Measurements from ENCODE around the gene LLGL2.

Gene LLGL2

DNA sequence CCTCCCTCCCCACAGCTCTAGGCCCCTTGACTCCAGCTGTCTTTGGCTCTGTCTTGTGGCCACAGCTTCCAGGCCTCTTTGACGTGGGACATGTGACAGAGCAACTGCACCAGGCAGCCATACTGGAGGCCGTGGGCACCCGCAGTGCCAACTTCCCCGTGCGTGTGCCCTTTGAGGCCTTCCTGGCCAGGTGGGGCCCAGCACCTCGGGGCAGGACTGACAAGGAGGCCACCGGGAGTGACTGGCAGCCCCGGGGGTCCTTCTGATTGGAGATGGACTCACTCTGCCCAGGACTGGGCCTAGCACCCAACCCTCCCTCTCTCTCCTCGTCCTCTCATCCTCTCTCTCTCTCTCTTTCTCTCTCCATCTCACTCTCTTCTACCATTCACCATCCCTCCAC is 77.6 kb downstream of the LLGL2 start:
- TF ChIP-seq CTBP1 (IDR thresholded peaks at IDR 0.05; ENCODE audit: borderline replicate concordance), result no peak
- TF ChIP-seq FOXM1 (IDR thresholded peaks at IDR 0.05; ENCODE audit: borderline replicate concordance), result no peak
- TF ChIP-seq HDGF (IDR thresholded peaks at IDR 0.05; ENCODE audit: borderline replicate concordance), result no peak
- no peak for TF ChIP-seq BHLHE40 (IDR thresholded peaks at IDR 0.05; ENCODE audit: borderline replicate concordance)
- no peak for TF ChIP-seq ZNF384 (IDR thresholded peaks at IDR 0.05)
- no peak for TF ChIP-seq LEF1 (IDR thresholded peaks at IDR 0.05; ENCODE audit: borderline replicate concordance)
- TF ChIP-seq ARNT (IDR thresholded peaks at IDR 0.05), result no peak
- TF ChIP-seq TARDBP (IDR thresholded peaks at IDR 0.05), result no peak
- TF ChIP-seq SUZ12 (IDR thresholded peaks at IDR 0.05), result no peak
- no peak for TF ChIP-seq NFRKB (IDR thresholded peaks at IDR 0.05)
- no peak for TF ChIP-seq ELF4 (IDR thresholded peaks at IDR 0.05)
- TF ChIP-seq SP1 (IDR thresholded peaks at IDR 0.05), result no peak
- ChIA-PET POLR2A (no interaction called here), CTCF (interaction anchor here (1.0 to 3.5 kb wide), 3 partner anchors 13 to 147 kb away, joined by 3 to 26 read pairs (median 6); no protein-coding TSS in a partner anchor)
- DNase-seq (ENCODE audit: extremely low spot score), result no peak

- ChIA-PET CTCF (interaction anchor here (0.7 to 1.4 kb wide), 2 partner anchors 11 to 146 kb away, joined by 3 to 6 read pairs; no protein-coding TSS in a partner anchor), POLR2A (no interaction called here)
- no peak for DNase-seq (ENCODE audit: extremely low spot score)
- TF ChIP-seq ELF4 (IDR thresholded peaks at IDR 0.05) (no peak), LEF1 (IDR thresholded peaks at IDR 0.05; ENCODE audit: borderline replicate concordance) (no peak), BHLHE40 (IDR thresholded peaks at IDR 0.05; ENCODE audit: borderline replicate concordance) (no peak), CTBP1 (IDR thresholded peaks at IDR 0.05; ENCODE audit: borderline replicate concordance) (no peak), ZNF384 (IDR thresholded peaks at IDR 0.05) (no peak)
Measured at GRCh38 chr17:75604034-75604695, 78.7 kb downstream of the LLGL2 start.

DNA sequence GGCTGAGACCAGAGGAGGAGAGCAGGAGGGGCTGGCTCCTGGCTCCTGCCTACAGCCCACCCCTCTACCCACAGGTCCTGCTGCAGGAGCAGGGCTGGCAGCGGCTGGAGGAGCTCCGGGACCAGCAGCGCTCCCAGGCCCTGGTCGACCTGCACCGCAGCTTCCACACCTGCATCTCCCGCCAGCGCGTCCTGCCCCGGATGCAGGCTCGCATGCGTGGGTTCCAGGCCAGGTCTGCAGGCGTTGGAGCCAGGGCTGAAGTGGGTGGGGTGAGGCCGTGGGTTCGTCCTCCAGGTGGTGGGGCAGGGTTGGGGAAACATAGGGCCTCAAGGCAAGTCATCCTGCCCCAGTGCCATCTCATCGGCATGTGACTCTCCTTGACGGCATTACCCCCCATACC is 80.3 kb downstream of the LLGL2 start:
- CTCF ChIA-PET, result no interaction called here
- TF ChIP-seq FOXA1 (IDR thresholded peaks at IDR 0.05) (no peak), ELF4 (IDR thresholded peaks at IDR 0.05) (no peak), SP1 (IDR thresholded peaks at IDR 0.05) (no peak), L3MBTL2 (conservative IDR thresholded peaks at IDR 0.05) (no peak), LEF1 (IDR thresholded peaks at IDR 0.05; ENCODE audit: borderline replicate concordance) (no peak), SUZ12 (IDR thresholded peaks at IDR 0.05) (no peak), PKNOX1 (IDR thresholded peaks at IDR 0.05) (no peak), ARNT (IDR thresholded peaks at IDR 0.05) (no peak), HDGF (IDR thresholded peaks at IDR 0.05; ENCODE audit: borderline replicate concordance) (no peak), TARDBP (IDR thresholded peaks at IDR 0.05) (no peak)
- no peak for DNase-seq (ENCODE audit: extremely low spot score)
- POLR2A ChIA-PET, result no interaction called here

GRCh38 chr17:75607086-75607485 is 81.6 kb downstream of the LLGL2 start:
- no peak for TF ChIP-seq FOXK2 (IDR thresholded peaks at IDR 0.05)
- TF ChIP-seq TARDBP (IDR thresholded peaks at IDR 0.05), result no peak
- no peak for TF ChIP-seq NFRKB (IDR thresholded peaks at IDR 0.05)
- TF ChIP-seq SP1 (IDR thresholded peaks at IDR 0.05), result no peak
- TF ChIP-seq ELF4 (IDR thresholded peaks at IDR 0.05), result no peak
- TF ChIP-seq CTBP1 (IDR thresholded peaks at IDR 0.05; ENCODE audit: borderline replicate concordance), result no peak
- no peak for TF ChIP-seq ARNT (IDR thresholded peaks at IDR 0.05)
- no peak for TF ChIP-seq ZNF384 (IDR thresholded peaks at IDR 0.05)
- TF ChIP-seq FOXM1 (IDR thresholded peaks at IDR 0.05; ENCODE audit: borderline replicate concordance), result no peak
- no peak for TF ChIP-seq LEF1 (IDR thresholded peaks at IDR 0.05; ENCODE audit: borderline replicate concordance)
- no peak for TF ChIP-seq FOXA1 (IDR thresholded peaks at IDR 0.05)
- TF ChIP-seq HDGF (IDR thresholded peaks at IDR 0.05; ENCODE audit: borderline replicate concordance), result no peak
- no peak for TF ChIP-seq SUZ12 (IDR thresholded peaks at IDR 0.05)
- no peak for TF ChIP-seq BHLHE40 (IDR thresholded peaks at IDR 0.05; ENCODE audit: borderline replicate concordance)
- no peak for TF ChIP-seq L3MBTL2 (conservative IDR thresholded peaks at IDR 0.05)
- TF ChIP-seq PKNOX1 (IDR thresholded peaks at IDR 0.05), result no peak
- CTCF ChIA-PET, result no interaction called here
- POLR2A ChIA-PET, result no interaction called here
- no peak for DNase-seq (ENCODE audit: extremely low spot score)

- POLR2A ChIA-PET, result interaction anchor here (1.0 to 1.3 kb wide), 2 partner anchors 9 to 170 kb away, joined by 3 read pairs; no protein-coding TSS in a partner anchor
- TF ChIP-seq FOXA1 (IDR thresholded peaks at IDR 0.05) (no peak), SUZ12 (IDR thresholded peaks at IDR 0.05) (no peak)
- CTCF ChIA-PET, result interaction anchor here (1.5 to 3.5 kb wide), 3 partner anchors 9 to 23 kb away, joined by 3 to 16 read pairs (median 12); partner anchors contain the start of gene SMIM5
- DNase-seq (ENCODE audit: extremely low spot score), result no peak
Measured at GRCh38 chr17:75610103-75610984, 84.8 kb downstream of the LLGL2 start.

- POLR2A ChIA-PET, result interaction anchor here (1.3 kb wide), 1 partner anchor 168 kb away, joined by 3 read pairs; no protein-coding TSS in a partner anchor
- DNase-seq (ENCODE audit: extremely low spot score), result no peak
- CTCF ChIA-PET, result interaction anchor here (1.5 to 3.5 kb wide), 3 partner anchors 10 to 21 kb away, joined by 3 to 16 read pairs (median 12); partner anchors contain the start of gene SMIM5
- TF ChIP-seq PKNOX1 (IDR thresholded peaks at IDR 0.05), result no peak
- TF ChIP-seq BHLHE40 (IDR thresholded peaks at IDR 0.05; ENCODE audit: borderline replicate concordance), result no peak
- TF ChIP-seq FOXA1 (IDR thresholded peaks at IDR 0.05), result no peak
- TF ChIP-seq ELF4 (IDR thresholded peaks at IDR 0.05), result no peak
- no peak for TF ChIP-seq NFRKB (IDR thresholded peaks at IDR 0.05)
- TF ChIP-seq HDGF (IDR thresholded peaks at IDR 0.05; ENCODE audit: borderline replicate concordance), result no peak
Measured at GRCh38 chr17:75611851-75612429, 86.4 kb downstream of the LLGL2 start.

Measured in HEK293T (cell line).